ENCODE results near the gene MRGPRD. TPM values are rescaled to one million over a fixed set of nuclear protein-coding genes. Genes with fewer than 3 reads are reported as not detected.
"Not testable (repeated sequence)": the region's sequence is repeated elsewhere in the genome, so short reads cannot be mapped to it uniquely, and the experiment has no call there.

Gene MRGPRD
- total and polyA plus RNA-seq, 2 of the 8 experiments (the other 6 are each of a cell fraction or from before 2014, with no cell fraction given) = not detected

DNA sequence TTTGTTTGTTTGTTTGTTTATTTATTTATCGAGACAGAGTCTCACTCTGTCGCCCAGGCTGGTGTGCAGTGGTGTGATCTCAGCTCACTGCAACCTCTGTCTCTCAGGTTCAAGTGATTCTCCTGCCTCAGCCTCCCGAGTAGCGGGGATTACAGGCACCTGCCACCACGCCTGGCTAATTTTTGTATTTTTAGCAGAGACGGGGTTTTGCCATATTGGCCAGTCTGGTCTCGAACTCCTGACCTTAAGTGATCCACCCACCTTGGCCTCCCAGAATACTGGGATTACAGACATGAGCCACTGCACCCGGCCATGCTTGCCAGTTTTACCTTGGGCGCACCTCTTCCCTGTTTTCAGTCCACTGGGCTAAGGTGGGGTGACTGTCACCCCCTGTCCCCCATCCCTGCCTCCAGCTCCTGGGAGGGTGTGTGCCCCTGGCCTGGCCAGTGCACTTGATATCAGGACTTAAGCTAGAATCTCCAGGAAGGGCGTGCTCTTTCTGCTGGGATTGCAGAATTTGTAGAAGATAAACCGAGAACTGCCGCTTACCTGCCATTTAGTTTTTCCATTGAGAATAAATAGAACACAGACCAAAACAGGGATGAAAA is 19.1 kb upstream of the MRGPRD start:
- H3K27me3 ChIP-seq (replicated peaks in 1 of 4; ENCODE audit: control insufficient read depth in 3 of 4, extremely low read depth in 1 of 4, insufficient read depth in 3 of 4, low read length in 3 of 4); FAIRE-seq: not testable (repeated sequence)
- 86% methylated on average over 11 of the region's 12 CpGs; no CpG with 5 or more reads in 1 of the 2 experiments for WGBS, 2 experiments (ENCODE audit: extremely low coverage in 1 of 2, insufficient coverage in 1 of 2, insufficient read length in 1 of 2, insufficient replicate concordance in 2 of 2, low coverage in 1 of 2, low lambda C conversion rate in 2 of 2, missing lambda C conversion rate in 1 of 2)

More for the DNA sequence above, 19.1 kb upstream of the MRGPRD start:
- not testable (repeated sequence) for DNase-seq (ENCODE audit: low read depth in 1 of 2, low spot score in 2 of 2); H3K9ac ChIP-seq (replicated peaks in 1 of 4; ENCODE audit: extremely low read depth in 1 of 4, low read depth in 3 of 4, low read length in 3 of 4); H2BK15ac ChIP-seq (ENCODE audit: low read length); H4K20me1 ChIP-seq (replicated peaks in 1 of 2; ENCODE audit: control insufficient read depth in 1 of 2, insufficient read depth in 2 of 2, low read length in 2 of 2); H3K79me1 ChIP-seq (ENCODE audit: low read depth, low read length); H2BK12ac ChIP-seq (ENCODE audit: low read depth, low read length); H3K79me2 ChIP-seq (ENCODE audit: control insufficient read depth in 1 of 2, insufficient read depth in 2 of 2, low read length in 2 of 2); H4K8ac ChIP-seq (ENCODE audit: extremely low read depth, insufficient read depth, low read length); H3K23ac ChIP-seq (ENCODE audit: insufficient read length); H3K56ac ChIP-seq (replicated peaks; ENCODE audit: insufficient read length, low read depth, low read length); H3K14ac ChIP-seq (ENCODE audit: insufficient read length); H3K9me3 ChIP-seq (ENCODE audit: insufficient read depth in 2 of 2, low read depth in 1 of 2, low read length in 1 of 2); H3K4me2 ChIP-seq (ENCODE audit: insufficient read depth in 1 of 2, low read depth in 2 of 2, low read length in 2 of 2); H3K4me3 ChIP-seq (ENCODE audit: extremely low read depth in 1 of 4, insufficient read depth in 2 of 4, low read depth in 3 of 4, low read length in 4 of 4); H2BK120ac ChIP-seq (replicated peaks; ENCODE audit: low read depth, low read length); H3K4me1 ChIP-seq (replicated peaks in 1 of 4; ENCODE audit: control insufficient read depth in 3 of 4, insufficient read depth in 4 of 4, low read length in 3 of 4); H2BK5ac ChIP-seq (ENCODE audit: low read depth, low read length); H3K36me3 ChIP-seq (ENCODE audit: control insufficient read depth in 2 of 4, insufficient read depth in 4 of 4, low read length in 3 of 4); H3K4ac ChIP-seq (replicated peaks; ENCODE audit: insufficient read length, low read depth, low read length); H2BK20ac ChIP-seq (ENCODE audit: low read length); H3K23me2 ChIP-seq (ENCODE audit: low read depth, low read length); H2AFZ ChIP-seq (ENCODE audit: low read length); H3K27ac ChIP-seq (ENCODE audit: low read depth, low read length); H4K91ac ChIP-seq (replicated peaks; ENCODE audit: insufficient read length, low read length); H3K18ac ChIP-seq (ENCODE audit: extremely low read depth, low read length); H2AK5ac ChIP-seq (ENCODE audit: low read depth, low read length); H4K5ac ChIP-seq (ENCODE audit: insufficient read length, low read depth, low read length)
- CTCF ChIA-PET (ENCODE audit: partially characterized antibody) = interaction anchor here (1.1 to 2.3 kb wide), 5 partner anchors 11 to 49 kb away, joined by 3 to 6 read pairs (median 4); partner anchors contain the start of genes MRGPRD and MRGPRF
- POLR2A ChIA-PET (ENCODE audit: partially characterized antibody) = interaction anchor here (0.6 to 2.5 kb wide), 3 partner anchors 11 to 469 kb away, joined by 3 to 6 read pairs (median 3); partner anchors contain the start of gene TPCN2

Measured in H1 (cell line).